ENCODE results near the gene NRAP.

DNA sequence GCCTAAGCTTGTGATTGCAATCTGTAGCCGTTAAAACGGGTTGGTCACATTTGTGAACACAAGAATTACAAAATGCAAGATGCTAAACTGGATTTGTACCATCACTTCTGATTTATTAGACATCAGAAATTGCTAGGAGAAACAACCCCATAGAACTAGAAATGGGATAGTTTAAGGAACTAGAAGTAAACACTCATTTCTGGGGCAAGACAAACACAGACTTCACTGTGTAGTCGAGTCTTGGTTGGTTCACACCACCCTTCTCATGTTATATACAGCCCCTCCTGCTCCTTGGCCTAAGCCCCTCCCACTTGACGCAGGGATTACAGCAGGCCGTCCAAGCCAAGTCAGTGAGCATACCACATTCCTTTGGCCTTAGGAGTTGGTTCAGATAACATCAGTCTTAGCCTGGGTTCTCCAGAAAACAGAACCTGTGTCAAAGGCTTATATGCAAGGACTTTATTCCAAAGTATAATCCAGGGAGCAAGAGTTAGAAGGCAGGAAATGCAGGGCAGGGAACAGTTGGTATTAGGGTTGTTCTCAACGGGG, 2.0 kb upstream of the NRAP start:
- TF ChIP-seq, protein P1, sequence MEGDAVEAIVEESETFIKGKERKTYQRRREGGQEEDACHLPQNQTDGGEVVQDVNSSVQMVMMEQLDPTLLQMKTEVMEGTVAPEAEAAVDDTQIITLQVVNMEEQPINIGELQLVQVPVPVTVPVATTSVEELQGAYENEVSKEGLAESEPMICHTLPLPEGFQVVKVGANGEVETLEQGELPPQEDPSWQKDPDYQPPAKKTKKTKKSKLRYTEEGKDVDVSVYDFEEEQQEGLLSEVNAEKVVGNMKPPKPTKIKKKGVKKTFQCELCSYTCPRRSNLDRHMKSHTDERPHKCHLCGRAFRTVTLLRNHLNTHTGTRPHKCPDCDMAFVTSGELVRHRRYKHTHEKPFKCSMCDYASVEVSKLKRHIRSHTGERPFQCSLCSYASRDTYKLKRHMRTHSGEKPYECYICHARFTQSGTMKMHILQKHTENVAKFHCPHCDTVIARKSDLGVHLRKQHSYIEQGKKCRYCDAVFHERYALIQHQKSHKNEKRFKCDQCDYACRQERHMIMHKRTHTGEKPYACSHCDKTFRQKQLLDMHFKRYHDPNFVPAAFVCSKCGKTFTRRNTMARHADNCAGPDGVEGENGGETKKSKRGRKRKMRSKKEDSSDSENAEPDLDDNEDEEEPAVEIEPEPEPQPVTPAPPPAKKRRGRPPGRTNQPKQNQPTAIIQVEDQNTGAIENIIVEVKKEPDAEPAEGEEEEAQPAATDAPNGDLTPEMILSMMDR (IDR thresholded peaks at IDR 0.05; ENCODE audit: poor library complexity) = no peak
- no peak for TF ChIP-seq EZH2 (IDR thresholded peaks at IDR 0.05; ENCODE audit: borderline replicate concordance)

Measured in hepatocyte (in vitro differentiated cells).